ENCODE data around the gene SLC16A3. TPM values are rescaled to one million over a fixed set of nuclear protein-coding genes. Genes with fewer than 3 reads are reported as not detected.

The SLC16A3 gene
- total RNA-seq, 1 experiment from 2014 or later = 28.7 TPM

- TF ChIP-seq CTCF (IDR thresholded peaks at IDR 0.05) (no peak), CBFB (CRISPR knock-in tag; IDR thresholded peaks at IDR 0.05; ENCODE audit: low read depth) (no peak), MXD4 (CRISPR knock-in tag; IDR thresholded peaks at IDR 0.05; ENCODE audit: borderline replicate concordance) (no peak), TEAD1 (CRISPR knock-in tag; IDR thresholded peaks at IDR 0.05) (no peak), FOXP4 (CRISPR knock-in tag; IDR thresholded peaks at IDR 0.05) (no peak), ZNF281 (CRISPR knock-in tag; IDR thresholded peaks at IDR 0.05) (no peak)
Measured at GRCh38 chr17:82200135-82200534, 28.7 kb upstream of the SLC16A3 start (continued).

GRCh38 chr17:82200743-82201497 lies 27.9 kb upstream of the SLC16A3 start:
- ChIA-PET CTCF (interaction anchor here (1.0 to 1.6 kb wide), 3 partner anchors 35 to 170 kb away, joined by 3 to 4 read pairs (median 4); no protein-coding TSS in a partner anchor), POLR2A (no interaction called here)
- peaks cover 3% of the 10 kb centered on the region; the same call in 1 of the 2 replicates for H3K27me3 Mint-ChIP-seq (ENCODE audit: low read depth)
- ATAC-seq = no peak
- peaks cover 3% of the 10 kb centered on the region; the same call in 1 of the 2 replicates for H3K36me3 Mint-ChIP-seq
- no peak overlapping the region for H3K4me3 Mint-ChIP-seq
- H3K27ac Mint-ChIP-seq = no peak overlapping the region
- TF ChIP-seq ETV6 (CRISPR knock-in tag; IDR thresholded peaks at IDR 0.05) (no peak), ATF3 (CRISPR knock-in tag; conservative IDR thresholded peaks at IDR 0.05) (no peak), PRDM15 (CRISPR knock-in tag; IDR thresholded peaks at IDR 0.05) (no peak), GABPB1 (CRISPR knock-in tag; IDR thresholded peaks at IDR 0.05) (no peak), ZNF121 (CRISPR knock-in tag; IDR thresholded peaks at IDR 0.05) (no peak), CDX4 (CRISPR knock-in tag; IDR thresholded peaks at IDR 0.05; ENCODE audit: borderline replicate concordance) (no peak), GRHL2 (CRISPR knock-in tag; IDR thresholded peaks at IDR 0.05; ENCODE audit: insufficient replicate concordance, severe bottlenecking) (no peak), NFE2L1 (CRISPR knock-in tag; IDR thresholded peaks at IDR 0.05) (no peak), SP1 (CRISPR knock-in tag; conservative IDR thresholded peaks at IDR 0.05) (no peak), PRRX2 (CRISPR knock-in tag; IDR thresholded peaks at IDR 0.05) (no peak)
- DNase-seq (ENCODE audit: low spot score) = no peak
- peaks cover 6% of the 10 kb centered on the region for H3K4me1 Mint-ChIP-seq
- H3K9me3 Mint-ChIP-seq = no peaks in the 10 kb centered on the region

Measured in WTC11 (cell line).